ENCODE results near the gene ANKS1B. TPM values are rescaled to one million over a fixed set of nuclear protein-coding genes. Genes with fewer than 3 reads are reported as not detected.

The ANKS1B gene
- total RNA-seq, 1 experiment from 2014 or later: 18.8 TPM

DNA sequence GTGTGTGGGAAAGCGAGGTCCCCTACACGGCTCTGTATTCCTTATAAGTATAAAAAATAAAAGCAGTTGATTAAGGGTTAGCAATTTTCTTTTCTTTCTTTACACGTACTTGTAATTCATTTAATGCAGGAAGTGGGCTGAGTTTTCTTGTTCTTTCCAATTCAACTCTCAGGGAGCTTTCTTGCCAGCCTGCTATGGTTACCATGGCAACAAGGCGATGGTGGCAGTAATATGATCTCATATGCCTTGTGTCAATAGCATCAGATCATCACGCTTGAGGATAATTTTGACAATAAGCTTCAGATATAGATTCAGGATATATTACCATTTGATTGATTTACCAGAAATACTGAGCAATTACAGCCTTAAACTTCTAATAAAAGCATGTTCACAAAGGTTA is 873.1 kb downstream of the ANKS1B start:
- no peaks in the 10 kb centered on the region for H3K4me1 Mint-ChIP-seq (ENCODE audit: insufficient read depth, unreplicated experiment)
- no peak for DNase-seq (ENCODE audit: unreplicated experiment)
- ChIA-PET POLR2A (no interaction called here), CTCF (interaction anchor here (0.5 to 0.7 kb wide), 2 partner anchors 10 to 165 kb away, joined by 3 to 4 read pairs; no protein-coding TSS in a partner anchor)
- BruUV-seq (replicated peaks): no TSS peak
- H3K27me3 Mint-ChIP-seq (ENCODE audit: insufficient read depth, unreplicated experiment): no peaks in the 10 kb centered on the region
- H3K9me3 Mint-ChIP-seq (ENCODE audit: unreplicated experiment): no peaks in the 10 kb centered on the region
- TF ChIP-seq, protein P1, sequence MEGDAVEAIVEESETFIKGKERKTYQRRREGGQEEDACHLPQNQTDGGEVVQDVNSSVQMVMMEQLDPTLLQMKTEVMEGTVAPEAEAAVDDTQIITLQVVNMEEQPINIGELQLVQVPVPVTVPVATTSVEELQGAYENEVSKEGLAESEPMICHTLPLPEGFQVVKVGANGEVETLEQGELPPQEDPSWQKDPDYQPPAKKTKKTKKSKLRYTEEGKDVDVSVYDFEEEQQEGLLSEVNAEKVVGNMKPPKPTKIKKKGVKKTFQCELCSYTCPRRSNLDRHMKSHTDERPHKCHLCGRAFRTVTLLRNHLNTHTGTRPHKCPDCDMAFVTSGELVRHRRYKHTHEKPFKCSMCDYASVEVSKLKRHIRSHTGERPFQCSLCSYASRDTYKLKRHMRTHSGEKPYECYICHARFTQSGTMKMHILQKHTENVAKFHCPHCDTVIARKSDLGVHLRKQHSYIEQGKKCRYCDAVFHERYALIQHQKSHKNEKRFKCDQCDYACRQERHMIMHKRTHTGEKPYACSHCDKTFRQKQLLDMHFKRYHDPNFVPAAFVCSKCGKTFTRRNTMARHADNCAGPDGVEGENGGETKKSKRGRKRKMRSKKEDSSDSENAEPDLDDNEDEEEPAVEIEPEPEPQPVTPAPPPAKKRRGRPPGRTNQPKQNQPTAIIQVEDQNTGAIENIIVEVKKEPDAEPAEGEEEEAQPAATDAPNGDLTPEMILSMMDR (IDR thresholded peaks at IDR 0.05; ENCODE audit: unreplicated experiment): no peak
- no peak overlapping the region for H3K27ac Mint-ChIP-seq (ENCODE audit: low read depth, unreplicated experiment)
- intact Hi-C loops (cut with micrococcal nuclease): no loop called here
- no peaks in the 10 kb centered on the region for H3K36me3 Mint-ChIP-seq (ENCODE audit: insufficient read depth, unreplicated experiment)
- no peak overlapping the region for H3K4me3 Mint-ChIP-seq (ENCODE audit: unreplicated experiment)

DNA sequence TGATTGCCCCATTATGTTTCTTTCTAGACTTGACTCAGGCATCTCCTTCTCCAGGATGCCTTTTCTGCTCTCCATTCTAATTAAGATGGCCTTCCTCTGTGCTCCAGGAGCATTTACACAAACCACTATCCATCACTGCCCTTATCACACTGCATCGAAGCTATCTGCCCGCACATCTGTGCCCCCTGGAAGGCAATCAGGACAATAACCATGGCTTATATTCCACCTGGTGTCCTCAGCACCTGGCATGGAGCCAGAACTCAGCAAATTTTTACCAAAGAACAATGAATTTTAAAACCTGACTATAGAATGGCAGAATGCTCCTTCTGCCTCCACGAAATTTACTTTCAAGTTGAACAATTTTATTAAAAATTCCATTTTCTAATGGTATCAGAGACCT is 873.9 kb downstream of the ANKS1B start:
- no peaks in the 10 kb centered on the region for H3K27me3 Mint-ChIP-seq (ENCODE audit: insufficient read depth, unreplicated experiment)
- H3K4me1 Mint-ChIP-seq (ENCODE audit: insufficient read depth, unreplicated experiment): no peaks in the 10 kb centered on the region
- no TSS peak for BruUV-seq (replicated peaks)
- DNase-seq (ENCODE audit: unreplicated experiment): no peak
- intact Hi-C loops (cut with micrococcal nuclease): no loop called here
- TF ChIP-seq, protein P1 (IDR thresholded peaks at IDR 0.05; ENCODE audit: unreplicated experiment): no peak
- no peak overlapping the region for H3K27ac Mint-ChIP-seq (ENCODE audit: low read depth, unreplicated experiment)
- H3K4me3 Mint-ChIP-seq (ENCODE audit: unreplicated experiment): no peak overlapping the region
- ChIA-PET CTCF (interaction anchor here (0.6 to 0.7 kb wide), 4 partner anchors 9 to 279 kb away, joined by 3 to 4 read pairs (median 3); no protein-coding TSS in a partner anchor), POLR2A (no interaction called here)
- H3K36me3 Mint-ChIP-seq (ENCODE audit: insufficient read depth, unreplicated experiment): no peaks in the 10 kb centered on the region
- H3K9me3 Mint-ChIP-seq (ENCODE audit: unreplicated experiment): no peaks in the 10 kb centered on the region

DNA sequence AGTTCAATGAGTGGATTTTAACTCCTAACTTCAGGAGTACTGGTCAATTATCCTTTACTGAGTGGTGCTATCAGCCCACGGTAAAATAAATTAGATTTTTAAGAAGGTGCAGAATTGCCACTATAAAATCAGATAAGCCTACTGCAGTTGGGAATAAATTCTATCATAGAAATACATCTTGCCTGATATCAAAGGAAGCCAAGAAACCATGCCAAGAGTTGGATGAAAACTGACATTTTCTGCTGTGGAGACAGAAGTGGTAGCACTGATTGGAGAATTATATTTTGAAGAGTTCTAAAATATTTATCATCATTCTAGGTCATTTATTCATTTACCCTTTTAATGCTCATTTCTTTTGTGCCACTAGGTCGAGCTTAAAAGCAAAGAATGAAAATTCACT is 874.5 kb downstream of the ANKS1B start:
- no TSS peak for BruUV-seq (replicated peaks)
- Mint-ChIP-seq H3K4me1 (ENCODE audit: insufficient read depth, unreplicated experiment) (no peaks in the 10 kb centered on the region), H3K36me3 (ENCODE audit: insufficient read depth, unreplicated experiment) (no peaks in the 10 kb centered on the region), H3K4me3 (ENCODE audit: unreplicated experiment) (no peak overlapping the region), H3K27ac (ENCODE audit: low read depth, unreplicated experiment) (no peak overlapping the region), H3K9me3 (ENCODE audit: unreplicated experiment) (no peaks in the 10 kb centered on the region), H3K27me3 (ENCODE audit: insufficient read depth, unreplicated experiment) (no peaks in the 10 kb centered on the region)
- POLR2A ChIA-PET: interaction anchor here (0.6 kb wide), 1 partner anchor 39 kb away, joined by 3 read pairs; no protein-coding TSS in a partner anchor
- CTCF ChIA-PET: interaction anchor here (0.6 to 0.7 kb wide), 3 partner anchors 14 to 120 kb away, joined by 3 to 4 read pairs (median 3); no protein-coding TSS in a partner anchor
- DNase-seq (ENCODE audit: unreplicated experiment): no peak
- TF ChIP-seq, protein P1 (IDR thresholded peaks at IDR 0.05; ENCODE audit: unreplicated experiment): no peak
- intact Hi-C loops (cut with micrococcal nuclease): no loop called here

DNA sequence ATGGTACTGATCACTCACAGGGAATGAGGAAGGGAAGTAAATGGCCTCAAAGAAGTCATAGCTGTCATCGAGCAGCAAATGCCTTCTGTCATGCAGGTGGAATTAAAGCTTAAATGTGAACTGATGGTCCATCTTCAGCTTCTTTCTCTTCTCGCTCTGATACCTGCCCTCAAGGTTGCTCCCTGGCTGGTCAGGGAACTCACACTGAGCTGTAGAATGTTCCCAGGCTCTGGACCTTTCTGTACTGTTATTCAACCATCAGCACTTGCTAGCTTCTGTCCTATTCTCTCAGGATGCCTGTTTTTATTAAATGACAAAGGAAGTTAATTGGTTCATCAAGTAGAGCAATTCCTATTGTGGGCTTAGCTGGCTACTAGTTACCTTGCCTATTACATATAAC is 875.8 kb downstream of the ANKS1B start:
- ChIA-PET CTCF (interaction anchor here (0.5 to 1.2 kb wide), 6 partner anchors 9 to 612 kb away, joined by 3 to 4 read pairs (median 4); no protein-coding TSS in a partner anchor), POLR2A (no interaction called here)
- Mint-ChIP-seq H3K36me3 (ENCODE audit: insufficient read depth, unreplicated experiment) (no peaks in the 10 kb centered on the region), H3K27ac (ENCODE audit: low read depth, unreplicated experiment) (no peak overlapping the region), H3K4me3 (ENCODE audit: unreplicated experiment) (no peak overlapping the region), H3K27me3 (ENCODE audit: insufficient read depth, unreplicated experiment) (no peaks in the 10 kb centered on the region), H3K4me1 (ENCODE audit: insufficient read depth, unreplicated experiment) (no peaks in the 10 kb centered on the region), H3K9me3 (ENCODE audit: unreplicated experiment) (no peaks in the 10 kb centered on the region)
- intact Hi-C loops (cut with micrococcal nuclease): no loop called here
- no TSS peak for BruUV-seq (replicated peaks)
- TF ChIP-seq, protein P1 (IDR thresholded peaks at IDR 0.05; ENCODE audit: unreplicated experiment): no peak
- DNase-seq (ENCODE audit: unreplicated experiment): no peak

Measured in MCF 10A (cell line).